Measurements from ENCODE around the gene VAV1. TPM values are rescaled to one million over a fixed set of nuclear protein-coding genes. Genes with fewer than 3 reads are reported as not detected.

Gene VAV1
- total and polyA plus RNA-seq, 2 donors (not counting 1 experiment from before 2014, with no cell fraction given): 62.7 to 98.8 TPM

GRCh38 chr19:6842871-6843607 lies 70.5 kb downstream of the VAV1 start:
- ChIA-PET POLR2A (interaction anchor here (0.6 kb wide), 1 partner anchor 646 kb away, joined by 4 read pairs; no protein-coding TSS in a partner anchor), CTCF (interaction anchor here (0.8 to 1.1 kb wide), 4 partner anchors 12 to 326 kb away, joined by 3 read pairs; no protein-coding TSS in a partner anchor)
- no peaks in the 10 kb centered on the region for H3K4me1 ChIP-seq (ENCODE audit: control insufficient read depth in 2 of 2, insufficient read depth in 2 of 2, low read length in 2 of 2)
- WGBS (ENCODE audit: insufficient coverage): 90% methylated on average over 3 of the region's 5 CpGs
- H3K4me2 ChIP-seq (replicated peaks; ENCODE audit: low read depth, low read length, poor library complexity, severe bottlenecking): no peak overlapping the region
- H3K27me3 ChIP-seq (replicated peaks in 1 of 4; ENCODE audit: control extremely low read depth in 1 of 4, control insufficient read depth in 3 of 4, insufficient read depth in 4 of 4, low read length in 3 of 4): no peaks in the 10 kb centered on the region
- Mint-ChIP-seq H3K4me1 (no peaks in the 10 kb centered on the region), H3K27ac (peak overlapping the region; percentile 20), H3K9me3 (ENCODE audit: insufficient read depth) (no peaks in the 10 kb centered on the region), H3K27me3 (no peaks in the 10 kb centered on the region), H3K4me3 (no peak overlapping the region)
- peaks cover 4% of the 10 kb centered on the region for H3K79me2 ChIP-seq (ENCODE audit: control insufficient read depth, insufficient read depth, low read length)
- H3K4me3 ChIP-seq (ENCODE audit: control extremely low read depth in 1 of 5, extremely low read depth in 1 of 5, insufficient read depth in 1 of 5, low read depth in 2 of 5, low read length in 4 of 5): no peak overlapping the region
- no peak overlapping the region for H2AFZ ChIP-seq (ENCODE audit: insufficient read depth, low read depth, low read length, poor library complexity, severe bottlenecking)
- DNase-seq (no peak), ATAC-seq (ENCODE audit: low read depth) (no peak)
- H4K20me1 ChIP-seq (ENCODE audit: control insufficient read depth, insufficient read depth, low read length, poor library complexity, severe bottlenecking): peaks cover 8% of the 10 kb centered on the region
- H3K36me3 ChIP-seq (replicated peaks in 1 of 2; ENCODE audit: control extremely low read depth in 1 of 2, control insufficient read depth in 1 of 2, extremely low read depth in 1 of 2, insufficient read depth in 2 of 2, low read length in 1 of 2): peaks cover 8 to 42% of the 10 kb centered on the region in 2 experiments
- no peak for TF ChIP-seq EZH2 (IDR thresholded peaks at IDR 0.05; ENCODE audit: borderline replicate concordance, insufficient read depth, low read depth, low read length, poor library complexity, severe bottlenecking)
- no peak for TF ChIP-seq CTCF (IDR thresholded peaks at IDR 0.05)
- no peak overlapping the region for H3K9ac ChIP-seq (ENCODE audit: low read length)
- H3K9me3 ChIP-seq (ENCODE audit: control extremely low read depth in 1 of 3, control insufficient read depth in 2 of 3, insufficient read depth in 1 of 3, low read length in 2 of 3): no peaks in the 10 kb centered on the region
- no peak overlapping the region for H3K27ac ChIP-seq (ENCODE audit: low read length in 2 of 2)
- intact Hi-C loops (cut with micrococcal nuclease): no loop called here

- ATAC-seq (ENCODE audit: low read depth): no peak
- no peak overlapping the region for H3K27ac ChIP-seq (ENCODE audit: low read length in 2 of 2)
- H3K79me2 ChIP-seq (ENCODE audit: control insufficient read depth, insufficient read depth, low read length): peaks cover 19% of the 10 kb centered on the region
- H3K9me3 Mint-ChIP-seq (ENCODE audit: insufficient read depth): no peaks in the 10 kb centered on the region
- H3K27me3 ChIP-seq (replicated peaks in 1 of 4; ENCODE audit: control extremely low read depth in 1 of 4, control insufficient read depth in 3 of 4, insufficient read depth in 4 of 4, low read length in 3 of 4): no peaks in the 10 kb centered on the region
- H3K27me3 Mint-ChIP-seq: no peaks in the 10 kb centered on the region
- no peak overlapping the region for H3K9ac ChIP-seq (ENCODE audit: low read length)
- H3K4me3 ChIP-seq (ENCODE audit: control extremely low read depth in 1 of 5, extremely low read depth in 1 of 5, insufficient read depth in 1 of 5, low read depth in 2 of 5, low read length in 4 of 5): no peak overlapping the region
- no peak overlapping the region for H2AFZ ChIP-seq (ENCODE audit: insufficient read depth, low read depth, low read length, poor library complexity, severe bottlenecking)
- WGBS (ENCODE audit: insufficient coverage): 100% methylated on average over 8 of the region's 11 CpGs
- H3K4me2 ChIP-seq (replicated peaks; ENCODE audit: low read depth, low read length, poor library complexity, severe bottlenecking): no peak overlapping the region
- H4K20me1 ChIP-seq (ENCODE audit: control insufficient read depth, insufficient read depth, low read length, poor library complexity, severe bottlenecking): peaks cover 8% of the 10 kb centered on the region
- H3K4me1 Mint-ChIP-seq: no peaks in the 10 kb centered on the region
- POLR2A ChIA-PET: no interaction called here
- H3K4me3 Mint-ChIP-seq: no peak overlapping the region
- CTCF ChIA-PET: no interaction called here
- TF ChIP-seq CTCF (IDR thresholded peaks at IDR 0.05): no peak
- TF ChIP-seq EZH2 (IDR thresholded peaks at IDR 0.05; ENCODE audit: borderline replicate concordance, insufficient read depth, low read depth, low read length, poor library complexity, severe bottlenecking): no peak
- H3K36me3 ChIP-seq (replicated peaks in 1 of 2; ENCODE audit: control extremely low read depth in 1 of 2, control insufficient read depth in 1 of 2, extremely low read depth in 1 of 2, insufficient read depth in 2 of 2, low read length in 1 of 2): peaks cover 8 to 57% of the 10 kb centered on the region in 2 experiments
- H3K9me3 ChIP-seq (ENCODE audit: control extremely low read depth in 1 of 3, control insufficient read depth in 2 of 3, insufficient read depth in 1 of 3, low read length in 2 of 3): no peaks in the 10 kb centered on the region
- H3K27ac Mint-ChIP-seq: no peak overlapping the region
- intact Hi-C loops (cut with micrococcal nuclease): no loop called here
- no peaks in the 10 kb centered on the region for H3K4me1 ChIP-seq (ENCODE audit: control insufficient read depth in 2 of 2, insufficient read depth in 2 of 2, low read length in 2 of 2)
- no peak for DNase-seq
These were observed 75.3 kb downstream of the VAV1 start for GRCh38 chr19:6847828-6848200.
